Umbilical cord (tissue), 2 donors: Measurements from ENCODE around the gene ACVRL1. TPM values are rescaled to one million over a fixed set of nuclear protein-coding genes. Genes with fewer than 3 reads are reported as not detected.

Source experiments
- DNase-seq: peaks from one replicate; pipeline ENCODE4 v3.0.0-alpha.2; 2015; ENCODE audit warnings: low spot score
- total RNA-seq: library from RNA; depleted of rRNA; stranded (reverse); fragments of >200 nt; gene quantifications from one replicate; pipeline ENCODE4 v1.2.3, GENCODE V29; 2014; ENCODE audit warnings: low replicate concordance; ENCODE audit not compliant: insufficient read depth

ACVRL1 gene
- total RNA-seq, 1 donor from 2014 or later = 37.6 TPM

GRCh38 chr12:51898506-51898905, 8.8 kb upstream of the ACVRL1 start:
- no peak for DNase-seq

DNA sequence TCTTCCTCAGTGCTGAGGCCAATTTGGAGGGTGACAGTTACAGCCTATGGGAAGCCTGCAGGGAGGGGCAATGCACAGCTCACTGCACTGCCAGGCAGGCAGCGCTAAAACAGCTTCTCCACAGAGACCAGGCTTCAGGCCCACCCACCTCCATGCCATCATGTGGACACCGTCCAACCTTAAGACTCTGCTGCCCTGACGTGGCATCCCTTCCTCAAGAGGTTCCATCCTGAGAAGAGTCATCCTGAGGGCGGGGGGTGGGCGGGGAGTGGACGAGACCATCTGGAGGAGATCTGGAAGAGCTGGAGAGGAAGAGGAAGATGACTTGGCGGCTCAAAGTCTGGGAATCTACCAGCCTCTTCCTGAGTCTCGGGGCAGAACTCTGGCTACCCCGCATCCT, 8.4 kb upstream of the ACVRL1 start:
- no peak for DNase-seq

- DNase-seq = no peak
Observed at GRCh38 chr12:51900323-51900889, 6.9 kb upstream of the ACVRL1 start.

- DNase-seq = no peak
Observed at GRCh38 chr12:51901121-51901817, 6.0 kb upstream of the ACVRL1 start.

DNA sequence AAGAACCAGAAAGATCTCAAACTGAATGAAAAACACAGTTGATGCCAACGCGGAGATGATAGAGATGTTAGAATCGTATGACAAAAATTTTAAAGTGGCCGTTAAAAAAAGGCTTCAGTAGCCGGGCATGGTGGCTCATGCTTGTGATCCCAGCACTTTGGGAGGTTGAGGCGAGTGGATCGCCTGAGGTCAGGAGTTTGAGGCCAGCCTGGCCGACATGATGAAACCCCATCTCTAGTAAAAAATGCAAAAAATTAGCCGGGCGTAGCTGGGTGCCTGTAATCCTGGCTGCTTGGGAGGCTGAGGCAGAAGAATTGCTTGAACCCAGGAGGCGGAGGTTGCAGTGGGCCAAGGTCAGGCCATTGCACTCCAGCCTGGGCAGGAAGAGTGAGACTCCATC, 5.4 kb upstream of the ACVRL1 start:
- DNase-seq = no peak

DNA sequence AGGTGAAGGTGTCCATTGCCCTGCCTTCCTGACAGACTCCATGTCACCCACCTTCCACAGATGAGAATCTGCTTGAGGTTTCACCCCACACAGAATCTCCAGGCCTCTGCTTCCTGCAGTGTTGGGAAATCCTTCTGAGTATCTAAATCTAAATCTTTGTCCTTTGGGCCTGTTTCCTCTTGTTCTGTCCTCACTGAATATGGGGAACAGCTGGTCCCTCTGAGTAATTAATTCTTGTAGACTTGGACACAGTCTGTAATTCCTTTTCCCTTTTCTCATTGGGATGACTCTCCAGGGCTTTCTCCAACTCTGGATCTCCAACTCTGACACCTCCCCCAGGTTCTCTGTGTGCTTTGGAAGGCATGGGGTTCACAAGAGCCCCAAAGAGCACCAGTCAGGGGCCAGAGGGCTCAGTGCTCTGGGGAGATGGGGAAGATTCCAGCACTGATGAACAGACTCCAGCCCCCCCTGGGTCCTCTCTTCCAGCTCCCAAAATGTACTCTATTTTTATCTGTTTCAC, 2.3 kb upstream of the ACVRL1 start:
- peak; percentile 30 for DNase-seq

DNA sequence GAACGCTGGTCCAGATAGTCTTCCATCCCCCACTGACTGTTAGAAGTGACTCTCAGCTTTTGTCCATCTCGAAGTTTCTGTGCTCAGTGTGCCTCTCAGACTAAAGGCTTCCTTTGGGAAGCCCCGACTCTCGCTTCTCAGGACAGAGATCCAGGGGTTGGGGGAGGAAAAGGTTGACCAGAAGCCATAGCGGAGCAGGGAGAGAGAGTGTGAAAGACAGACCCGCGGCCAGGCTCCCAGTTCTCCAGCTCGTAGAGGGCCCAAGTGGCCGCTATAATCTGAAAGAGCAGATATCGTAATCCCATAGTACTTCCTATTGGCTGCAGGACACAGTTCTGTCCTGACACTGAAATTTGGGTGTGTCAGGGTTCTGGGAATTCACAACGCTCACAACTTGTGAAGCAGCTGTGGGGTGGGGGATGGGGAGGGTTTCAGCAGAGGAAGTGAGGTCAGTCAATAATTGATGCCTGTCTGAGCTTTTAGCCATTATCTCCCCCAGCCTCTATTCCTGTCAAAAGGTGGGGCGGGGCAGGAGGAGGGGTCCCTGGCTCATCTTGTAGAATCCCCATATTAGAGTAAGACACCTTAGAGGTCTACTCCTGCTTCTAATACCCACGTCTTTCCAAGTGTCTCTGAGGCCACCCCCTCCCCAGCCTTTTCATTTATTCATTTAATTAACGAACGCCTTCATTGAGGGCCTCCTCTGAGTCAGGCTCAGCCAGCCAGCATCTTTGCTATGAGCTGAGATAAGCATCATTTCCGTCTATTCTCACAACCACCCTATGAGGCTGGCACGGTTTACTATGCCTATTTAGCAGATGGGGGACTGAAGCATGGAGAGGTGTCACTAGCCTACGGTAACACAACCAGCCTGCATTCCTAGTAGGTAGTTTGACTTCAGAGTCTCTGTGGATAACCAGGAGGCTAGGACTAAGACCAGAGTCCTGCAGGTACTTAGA, 1.6 kb upstream of the ACVRL1 start:
- peak; percentile 87 for DNase-seq

DNA sequence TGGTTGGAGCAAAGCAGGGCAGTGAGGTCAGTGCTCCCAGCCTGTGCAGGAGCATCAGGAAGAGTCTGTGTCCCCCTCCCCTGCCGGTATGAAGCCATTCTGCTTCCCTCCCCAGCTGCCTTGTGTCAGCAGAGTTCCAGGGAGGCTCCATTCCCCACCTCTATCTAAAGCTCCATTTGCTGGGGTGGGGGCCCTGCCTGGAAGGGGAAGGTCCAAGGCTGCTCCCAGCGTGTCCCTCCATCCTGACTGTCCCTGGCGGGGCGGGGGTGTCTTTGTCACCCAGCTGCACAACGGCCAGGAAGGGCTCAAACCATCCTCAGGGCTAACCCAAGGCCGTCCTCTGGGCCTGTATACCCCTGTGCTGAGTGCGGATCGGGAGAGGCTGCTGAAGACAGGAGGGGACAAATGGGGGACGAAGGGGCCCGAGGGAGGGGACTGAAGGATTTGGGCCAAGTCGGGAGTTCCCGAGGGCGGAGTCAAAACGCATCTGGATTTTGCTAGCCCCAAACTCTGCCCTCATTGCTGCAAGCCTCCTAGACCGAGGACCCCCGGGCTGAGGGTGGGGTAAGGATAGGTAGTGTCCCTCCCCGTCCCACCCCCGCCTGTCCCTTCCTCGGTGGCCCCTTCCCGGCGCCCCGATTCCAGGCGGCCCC, 748 bp upstream of the ACVRL1 start:
- DNase-seq = peak; percentile 38

GRCh38 chr12:51907856-51908425, 637 bp downstream of the ACVRL1 start:
- no peak for DNase-seq

- DNase-seq = no peak
Observed at GRCh38 chr12:51908876-51909592, 1.7 kb downstream of the ACVRL1 start.

- DNase-seq = no peak
Observed at GRCh38 chr12:51910168-51910567, 2.9 kb downstream of the ACVRL1 start.

GRCh38 chr12:51910691-51911090, 3.4 kb downstream of the ACVRL1 start:
- DNase-seq = no peak

- DNase-seq = no peak
Observed at GRCh38 chr12:51911307-51911706, 4.0 kb downstream of the ACVRL1 start.

DNA sequence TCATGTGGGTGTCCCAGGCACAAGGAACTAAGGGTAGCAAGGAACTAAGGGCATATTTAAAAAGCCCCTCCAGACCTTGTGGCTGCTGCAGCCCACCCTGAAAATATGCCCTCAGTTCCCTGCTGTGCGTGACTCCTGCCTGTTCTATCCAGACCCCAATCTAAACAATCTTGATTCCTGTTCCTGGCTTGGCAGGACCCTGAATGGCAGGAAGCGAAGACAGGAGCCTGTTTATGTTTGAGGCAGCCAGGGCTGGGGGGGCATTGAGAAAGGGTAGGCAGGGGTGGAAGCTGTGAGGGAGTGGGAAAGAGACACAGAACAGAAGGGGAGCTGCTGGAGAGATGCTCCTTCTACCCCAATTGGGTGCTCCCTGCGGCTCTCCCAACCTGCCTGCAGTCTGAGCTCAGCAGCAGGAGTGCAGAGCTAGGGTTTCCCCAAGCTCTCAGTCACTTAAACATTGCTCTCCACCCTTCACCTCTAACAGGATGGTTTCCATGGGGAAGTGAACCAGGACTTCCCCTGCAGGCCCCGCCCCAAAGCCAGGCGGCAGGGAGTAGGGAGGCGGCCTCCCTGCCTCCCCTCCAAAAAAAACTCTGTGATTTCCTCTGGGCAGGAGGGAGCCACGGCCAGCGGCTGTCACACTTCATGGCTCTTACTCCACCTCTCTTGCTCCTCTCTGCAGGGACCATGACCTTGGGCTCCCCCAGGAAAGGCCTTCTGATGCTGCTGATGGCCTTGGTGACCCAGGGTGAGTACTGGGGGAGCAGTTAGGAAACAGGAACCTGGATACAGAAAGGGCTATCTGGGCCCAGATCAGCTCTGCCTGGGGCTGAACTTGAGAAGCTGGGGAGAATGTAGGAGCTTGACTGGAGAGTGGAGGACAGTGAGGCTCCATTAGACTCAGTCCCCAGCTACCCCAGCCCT, 4.7 kb downstream of the ACVRL1 start:
- DNase-seq = no peak

DNA sequence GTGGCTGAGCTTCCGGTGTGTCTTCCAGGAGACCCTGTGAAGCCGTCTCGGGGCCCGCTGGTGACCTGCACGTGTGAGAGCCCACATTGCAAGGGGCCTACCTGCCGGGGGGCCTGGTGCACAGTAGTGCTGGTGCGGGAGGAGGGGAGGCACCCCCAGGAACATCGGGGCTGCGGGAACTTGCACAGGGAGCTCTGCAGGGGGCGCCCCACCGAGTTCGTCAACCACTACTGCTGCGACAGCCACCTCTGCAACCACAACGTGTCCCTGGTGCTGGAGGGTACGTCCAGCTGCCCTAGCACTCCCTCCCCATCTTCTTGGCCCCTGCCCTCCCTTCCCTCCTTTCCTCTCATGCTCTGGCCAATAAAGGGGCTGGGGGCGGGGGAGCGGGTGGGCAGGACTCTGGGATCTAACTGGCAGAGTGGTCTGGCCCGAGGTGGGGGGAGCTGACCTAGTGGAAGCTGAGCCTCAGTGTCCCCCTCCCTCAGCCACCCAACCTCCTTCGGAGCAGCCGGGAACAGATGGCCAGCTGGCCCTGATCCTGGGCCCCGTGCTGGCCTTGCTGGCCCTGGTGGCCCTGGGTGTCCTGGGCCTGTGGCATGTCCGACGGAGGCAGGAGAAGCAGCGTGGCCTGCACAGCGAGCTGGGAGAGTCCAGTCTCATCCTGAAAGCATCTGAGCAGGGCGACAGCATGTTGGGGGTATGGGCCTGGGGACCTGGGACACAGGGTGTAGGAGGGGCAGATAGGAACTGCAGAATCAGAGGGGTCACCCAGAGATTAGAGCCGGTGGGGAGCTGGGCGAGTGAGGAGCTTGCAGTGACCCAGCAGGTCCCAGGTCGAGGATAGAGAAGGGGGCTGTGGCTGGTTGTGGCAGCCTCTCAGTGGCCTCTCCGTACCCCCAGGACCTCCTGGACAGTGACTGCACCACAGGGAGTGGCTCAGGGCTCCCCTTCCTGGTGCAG, 6.0 kb downstream of the ACVRL1 start:
- no peak for DNase-seq

GRCh38 chr12:51914034-51914923, 7.0 kb downstream of the ACVRL1 start:
- DNase-seq = no peak

GRCh38 chr12:51915003-51915625, 7.8 kb downstream of the ACVRL1 start:
- DNase-seq = no peak
